ENCODE measurements around the gene NR6A1.
"Not testable (repeated sequence)": the region's sequence is repeated elsewhere in the genome, so short reads cannot be mapped to it uniquely, and the experiment has no call there.

The NR6A1 gene

DNA sequence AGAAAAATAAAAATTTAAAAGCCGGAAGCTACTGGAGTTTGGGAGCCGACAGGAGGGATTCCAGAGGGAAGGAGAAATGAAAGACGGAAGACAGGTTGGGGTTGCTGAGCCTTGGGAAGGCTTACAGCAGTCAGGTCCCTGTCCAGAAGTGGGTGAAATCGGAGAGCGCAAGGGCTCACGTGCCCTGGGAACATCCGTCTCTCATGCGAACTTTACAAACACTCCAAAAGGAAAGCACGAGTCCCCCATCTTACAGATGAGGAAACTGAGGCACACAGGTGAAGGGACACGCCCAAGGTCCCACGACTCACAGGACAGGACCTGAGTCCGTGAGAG, 5.5 kb upstream of the NR6A1 start:
- no peak for DNase-seq

DNA sequence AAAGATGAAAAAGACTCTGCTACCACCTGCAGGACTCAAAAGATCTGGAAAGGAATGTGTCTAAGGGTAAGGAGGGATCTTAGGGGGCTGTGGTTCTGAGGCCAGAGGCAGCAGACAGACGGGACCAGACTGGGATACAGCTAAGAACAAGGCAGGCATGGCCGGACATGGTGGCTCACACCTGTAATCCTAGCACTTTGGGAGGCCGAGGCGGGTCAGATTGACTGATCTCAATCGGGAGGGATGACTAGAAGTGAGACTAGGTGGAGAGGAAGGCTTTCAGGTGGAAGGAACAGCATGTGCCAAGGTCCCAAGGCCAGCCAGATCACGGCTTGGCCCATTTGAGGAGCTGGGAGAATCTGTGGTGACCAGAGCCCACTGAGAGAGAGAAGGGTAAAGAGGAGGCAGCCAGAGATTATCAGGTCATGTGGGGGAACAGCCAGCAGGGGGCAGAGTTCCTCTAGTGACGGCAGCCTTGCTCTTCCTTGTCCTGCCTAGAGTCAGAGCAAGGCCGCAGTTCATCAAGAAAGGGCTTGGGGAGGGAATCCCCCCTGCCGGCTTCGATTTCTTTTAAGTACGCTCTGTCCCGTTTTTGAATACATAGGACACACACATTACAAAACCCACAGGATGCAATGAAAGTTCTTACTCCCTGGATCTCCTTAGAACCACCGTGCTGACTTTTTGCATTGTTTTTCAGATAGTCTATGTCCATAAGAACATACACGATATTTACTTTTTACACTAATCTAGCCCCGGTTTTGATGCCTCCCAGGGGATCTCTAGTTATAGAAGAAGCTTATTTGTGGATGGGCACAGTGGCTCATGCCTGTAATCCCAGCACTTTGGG, 3.2 kb upstream of the NR6A1 start:
- peak; percentile 47 to 78 (median 70) for DNase-seq

DNA sequence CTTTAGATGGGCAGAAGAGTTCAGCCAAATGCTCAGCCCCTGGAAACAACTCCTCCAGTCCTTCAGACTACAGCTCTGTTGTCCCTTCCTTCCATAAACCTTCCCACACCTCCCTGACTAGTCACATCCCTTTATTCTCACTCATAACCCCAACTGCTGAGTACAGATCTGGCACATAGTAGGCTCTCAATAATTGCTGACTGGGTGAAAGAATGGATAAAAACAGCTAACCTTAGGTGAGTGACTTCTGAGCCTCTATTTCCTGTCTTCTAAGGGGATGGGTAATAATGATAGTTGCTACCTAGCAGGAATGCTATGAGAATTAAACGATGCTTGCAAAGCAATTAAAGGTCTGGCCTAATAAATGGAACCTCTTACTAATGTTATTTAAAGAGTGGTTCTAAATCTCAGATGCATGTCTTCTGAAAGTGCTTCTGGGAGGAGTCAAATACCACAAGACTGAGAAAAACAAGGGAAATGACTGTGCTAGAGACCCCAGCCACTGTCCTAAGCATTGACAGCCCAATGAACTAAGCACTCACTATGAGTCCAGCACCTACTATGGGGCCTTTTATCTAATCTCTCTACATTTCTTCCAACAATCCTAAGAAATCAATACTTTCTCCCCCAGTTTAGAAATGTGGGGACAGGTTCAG, 2.5 kb upstream of the NR6A1 start:
- DNase-seq = no peak

DNA sequence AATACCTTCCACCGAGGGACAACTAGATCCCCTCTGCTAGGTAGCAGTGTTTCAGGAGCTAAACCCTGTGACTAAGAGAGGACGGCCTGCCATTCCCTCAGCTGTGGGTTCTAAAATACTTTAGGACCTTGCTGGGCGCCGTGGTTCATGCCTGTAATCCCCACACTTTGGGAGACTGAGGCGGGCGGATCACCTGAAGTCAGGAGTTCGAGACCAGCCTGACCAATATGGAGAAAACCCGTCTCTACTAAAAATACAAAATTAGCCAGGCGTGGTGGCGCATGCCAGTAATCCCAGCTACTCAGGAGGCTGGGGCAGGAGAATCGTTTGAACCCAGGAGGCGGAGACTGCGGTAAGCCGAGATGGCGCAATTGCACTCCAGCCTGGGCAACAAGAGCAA, 1.8 kb upstream of the NR6A1 start:
- not testable (repeated sequence) for DNase-seq

DNA sequence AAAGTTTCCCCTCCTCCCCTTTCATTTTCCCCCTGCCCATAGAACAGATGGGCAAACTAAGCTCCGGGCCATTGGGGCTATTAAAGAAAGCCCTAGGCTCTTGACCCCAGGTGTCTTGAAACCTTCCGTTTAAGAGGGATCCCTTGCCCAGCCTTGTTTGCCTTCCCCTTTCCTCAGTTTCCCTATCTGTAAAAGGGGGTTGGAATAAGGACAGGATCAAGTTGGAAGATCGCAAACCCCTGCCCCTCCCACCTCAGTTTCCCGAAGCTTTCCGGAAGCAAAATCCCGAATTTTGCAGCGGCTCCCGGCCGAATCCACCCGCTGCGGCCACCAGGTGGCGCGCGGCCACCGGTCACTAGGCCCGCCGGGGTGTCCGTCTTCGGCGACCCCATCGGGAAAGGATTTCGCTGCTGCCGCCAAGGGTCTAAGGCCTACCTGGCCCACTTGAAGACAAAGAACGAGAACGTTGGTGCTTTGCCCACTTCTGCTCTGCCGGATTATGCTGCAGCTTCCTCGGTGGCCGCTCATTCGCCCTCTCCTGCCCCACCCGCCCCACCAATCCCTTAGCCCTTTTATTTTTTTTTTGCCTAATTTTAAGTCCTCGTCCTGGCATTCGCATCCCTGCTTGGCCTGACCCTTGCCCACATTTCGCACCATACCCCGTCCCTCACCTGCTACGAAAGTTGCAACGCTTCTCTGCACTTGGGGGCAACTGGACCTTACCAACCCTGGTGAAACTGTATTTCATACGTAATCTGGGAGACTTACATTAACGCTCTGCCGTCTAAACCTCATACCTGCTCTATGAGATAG, 962 bp upstream of the NR6A1 start:
- DNase-seq = peak in 4 of 6 experiments; percentile 8 to 35 (median 14)

DNA sequence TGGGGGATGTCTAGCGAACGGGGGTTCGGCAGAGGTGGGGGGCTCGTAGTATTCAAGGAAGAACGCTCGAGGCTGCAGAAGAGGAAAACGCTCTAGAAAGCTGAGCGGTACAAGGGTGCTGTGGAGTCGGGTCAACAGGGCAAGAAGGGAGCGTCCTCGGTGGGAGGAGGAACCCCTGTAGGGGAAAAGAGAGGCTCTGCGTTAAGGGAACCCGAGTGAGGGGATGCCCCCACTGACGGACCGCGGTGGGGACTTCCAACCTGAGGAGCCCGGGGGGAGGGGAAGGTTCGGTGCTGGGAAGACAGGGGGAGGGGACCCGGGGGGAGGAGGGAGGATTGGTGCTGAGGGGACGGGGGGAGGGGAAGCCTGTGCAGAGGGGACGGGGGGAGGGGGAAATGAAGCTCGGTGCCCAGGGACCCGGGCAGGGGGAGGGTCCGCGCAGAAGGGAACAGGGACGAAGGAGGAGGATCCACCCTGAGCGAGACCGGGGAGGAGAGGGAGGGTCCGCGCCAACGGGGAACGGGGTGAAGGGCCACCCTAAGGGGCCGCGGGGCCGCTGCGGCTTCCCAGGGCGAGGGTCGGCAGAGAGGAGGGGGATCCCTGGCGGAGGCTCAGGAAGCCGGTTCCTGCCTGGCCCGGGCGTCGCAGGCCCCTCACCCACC, 621 bp downstream of the NR6A1 start:
- DNase-seq = peak in 1 of 6 experiments; percentile 24

DNA sequence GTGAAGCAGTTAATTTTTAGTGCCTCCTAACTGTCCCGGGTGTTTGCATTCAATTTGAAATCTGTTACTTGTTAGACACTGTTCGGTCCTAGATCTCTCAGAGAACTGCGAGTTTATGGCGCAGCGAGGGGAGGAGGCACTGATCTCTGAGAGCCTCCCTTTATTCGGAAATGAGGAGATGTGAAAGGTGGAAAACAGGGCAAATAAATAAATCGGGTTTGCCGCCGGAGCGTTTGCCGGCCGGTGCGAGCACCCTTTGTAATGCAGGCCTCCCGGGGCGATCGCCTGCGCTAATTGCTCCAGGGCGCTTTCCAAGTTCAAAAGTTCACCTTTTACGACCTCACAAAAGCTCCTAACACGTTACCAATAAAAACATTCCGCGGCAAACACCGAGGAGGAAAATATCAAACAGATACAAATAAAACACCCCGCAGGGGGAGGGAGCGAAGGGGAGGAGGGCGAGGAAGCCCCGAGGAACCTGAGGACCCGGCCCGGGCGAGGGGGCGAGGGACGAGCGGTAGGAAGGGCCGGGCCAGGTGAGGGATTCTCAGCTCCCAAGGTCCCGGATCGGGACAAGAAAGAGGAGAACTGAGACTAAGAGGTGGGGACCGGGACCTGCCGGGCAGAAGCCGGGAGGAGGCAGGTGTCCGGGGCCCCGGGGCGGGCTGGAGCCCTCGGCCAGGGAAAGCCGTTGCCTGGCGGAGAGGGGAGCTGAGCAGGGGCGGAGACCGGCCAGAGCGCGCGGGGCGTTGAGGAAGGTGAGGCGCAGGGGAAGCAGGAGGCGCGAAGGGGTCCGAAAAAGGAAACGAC, 1.4 kb downstream of the NR6A1 start:
- peak in 3 of 6 experiments; percentile 16 to 38 (median 23) for DNase-seq

DNA sequence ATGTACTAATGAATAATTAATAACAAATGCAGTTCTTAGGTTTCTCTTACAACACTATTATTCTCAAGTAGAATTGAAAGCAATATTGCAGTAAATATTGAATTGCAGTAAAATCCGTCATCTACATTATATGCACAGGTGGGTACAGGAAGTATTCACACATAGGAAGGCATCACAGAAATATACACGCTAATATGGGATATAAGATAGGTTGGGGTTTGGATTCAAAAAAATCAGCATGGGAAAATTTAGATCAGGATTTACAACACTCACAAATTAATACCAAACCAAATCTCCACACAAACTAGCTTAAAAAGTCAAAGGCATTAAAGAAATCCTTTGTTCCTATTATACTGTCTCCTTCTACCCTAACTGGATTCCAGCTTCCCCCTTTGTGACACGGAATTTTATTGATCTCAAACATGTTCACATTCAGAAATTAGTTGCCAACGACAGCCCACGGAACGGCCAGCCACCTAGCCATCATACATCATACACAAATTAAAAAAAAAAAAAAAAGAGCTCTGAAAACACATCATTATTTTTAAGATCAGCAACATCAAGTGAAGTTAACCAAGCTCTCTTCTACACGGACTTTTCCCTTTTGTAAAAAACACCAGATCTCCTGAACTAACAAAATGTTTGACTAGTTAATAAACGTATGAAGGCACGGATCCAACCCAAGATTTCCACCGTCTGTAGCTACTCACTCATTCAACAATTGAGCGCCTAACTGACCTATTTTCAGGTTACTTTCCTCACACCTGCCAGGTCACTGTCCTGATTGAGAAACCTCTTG, 2.2 kb downstream of the NR6A1 start:
- DNase-seq = no peak

DNA sequence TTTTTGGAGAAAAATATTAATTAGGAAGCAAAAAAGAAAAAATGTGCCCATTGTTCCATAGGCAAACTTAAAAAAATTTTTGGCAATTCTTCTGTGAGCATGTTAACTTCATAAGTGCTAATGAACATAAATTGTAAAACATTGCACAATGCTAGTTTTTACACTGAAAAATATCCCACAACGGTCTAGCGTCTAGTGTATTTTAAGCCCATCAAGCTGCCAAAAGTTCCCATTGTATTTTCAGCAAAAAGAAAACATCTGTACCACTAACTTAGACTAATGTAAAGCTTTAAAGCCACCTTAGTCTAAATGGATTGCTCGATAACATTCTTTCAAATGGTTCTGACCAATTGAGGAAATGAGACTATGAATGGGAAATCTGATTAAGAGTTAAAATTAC, 2.8 kb downstream of the NR6A1 start:
- no peak for DNase-seq

DNA sequence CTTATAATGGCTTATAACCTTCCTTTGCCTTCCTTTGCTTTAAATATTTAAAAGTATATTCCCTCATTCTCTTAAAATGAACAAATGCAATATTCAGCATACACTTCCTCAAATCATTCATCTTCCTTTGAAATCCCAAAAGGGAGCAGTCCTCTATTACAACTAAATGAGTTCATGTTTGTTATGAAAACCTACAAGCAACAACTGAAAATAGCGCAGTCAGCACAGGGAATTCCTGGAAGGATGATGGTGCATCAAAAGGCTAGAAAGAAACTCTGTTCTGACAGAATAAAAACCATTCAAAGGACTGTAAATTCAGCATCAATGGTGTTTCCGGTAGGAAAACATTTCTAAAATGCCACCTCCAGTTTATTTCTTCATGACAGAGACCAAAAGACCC, 3.3 kb downstream of the NR6A1 start:
- no peak for DNase-seq

DNA sequence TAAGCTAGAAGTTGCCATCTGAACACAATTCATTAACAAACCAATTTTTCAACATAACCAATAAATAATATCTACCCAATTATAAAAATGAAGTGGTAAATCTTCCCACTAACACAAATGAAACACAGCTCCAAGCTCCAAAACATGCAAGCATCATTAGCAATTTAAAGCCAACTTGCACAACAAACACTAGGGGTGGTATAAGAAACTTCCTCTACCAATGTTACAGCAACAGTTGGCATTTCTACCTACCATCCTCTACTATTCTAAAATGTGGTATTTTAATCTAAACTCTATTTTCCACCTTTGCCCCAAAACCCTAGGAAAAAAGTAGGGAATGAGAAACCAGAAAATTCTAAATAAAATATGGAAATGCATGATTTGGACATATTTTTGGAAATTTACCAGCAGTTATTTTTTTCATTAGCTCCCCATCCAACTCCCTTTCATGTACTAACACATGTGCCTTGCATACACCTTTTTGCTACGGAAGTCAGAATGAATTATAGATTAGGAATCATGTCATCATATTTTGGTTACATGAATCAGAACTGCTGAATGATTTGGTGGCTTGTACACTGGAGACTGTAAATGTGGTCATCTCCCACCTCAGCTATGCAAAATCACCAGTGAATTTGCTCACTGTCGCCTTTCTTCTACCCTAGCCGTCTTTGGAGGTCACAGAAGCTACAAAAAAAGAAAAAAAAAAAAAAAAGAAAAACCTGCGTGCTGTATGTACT, 4.1 kb downstream of the NR6A1 start:
- DNase-seq = peak in 1 of 6 experiments; percentile 6

DNA sequence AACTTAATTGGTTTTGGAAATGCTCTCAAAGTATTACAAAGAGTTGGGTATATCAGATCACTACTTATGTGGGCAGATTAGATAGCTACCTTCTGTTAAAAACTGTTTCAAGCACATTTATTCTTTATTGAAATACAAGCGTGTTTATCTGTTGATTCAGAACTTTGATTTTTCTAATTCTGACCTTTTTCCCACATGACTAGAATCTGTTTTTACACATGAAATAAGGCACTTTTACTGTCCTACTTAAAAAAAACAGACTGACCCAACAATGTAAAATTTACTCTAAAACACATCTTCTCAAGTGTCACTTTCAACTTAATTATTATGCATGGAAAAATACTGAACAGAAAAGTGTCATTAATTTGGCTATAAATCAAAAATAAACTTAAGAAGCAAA, 4.8 kb downstream of the NR6A1 start:
- no peak for DNase-seq

DNA sequence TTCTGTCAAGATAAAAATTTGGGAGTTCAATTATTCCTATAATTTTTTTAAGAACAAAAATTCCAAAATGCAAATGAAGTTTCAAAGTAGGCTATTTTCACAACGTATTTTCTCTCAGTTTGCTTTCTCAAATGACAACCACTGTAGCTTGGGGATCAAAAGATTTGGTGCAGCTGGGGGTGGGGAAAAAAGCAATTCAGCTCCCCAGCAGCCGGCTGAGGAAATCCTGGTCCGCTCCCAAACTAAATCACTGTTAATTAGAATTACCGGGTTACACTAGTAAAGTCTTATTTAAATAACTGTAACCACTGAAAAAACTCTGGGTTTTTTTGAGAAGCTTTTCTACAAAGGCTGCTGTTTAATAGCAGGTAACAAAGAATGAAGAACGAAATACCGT, 5.7 kb downstream of the NR6A1 start:
- no peak for DNase-seq

DNA sequence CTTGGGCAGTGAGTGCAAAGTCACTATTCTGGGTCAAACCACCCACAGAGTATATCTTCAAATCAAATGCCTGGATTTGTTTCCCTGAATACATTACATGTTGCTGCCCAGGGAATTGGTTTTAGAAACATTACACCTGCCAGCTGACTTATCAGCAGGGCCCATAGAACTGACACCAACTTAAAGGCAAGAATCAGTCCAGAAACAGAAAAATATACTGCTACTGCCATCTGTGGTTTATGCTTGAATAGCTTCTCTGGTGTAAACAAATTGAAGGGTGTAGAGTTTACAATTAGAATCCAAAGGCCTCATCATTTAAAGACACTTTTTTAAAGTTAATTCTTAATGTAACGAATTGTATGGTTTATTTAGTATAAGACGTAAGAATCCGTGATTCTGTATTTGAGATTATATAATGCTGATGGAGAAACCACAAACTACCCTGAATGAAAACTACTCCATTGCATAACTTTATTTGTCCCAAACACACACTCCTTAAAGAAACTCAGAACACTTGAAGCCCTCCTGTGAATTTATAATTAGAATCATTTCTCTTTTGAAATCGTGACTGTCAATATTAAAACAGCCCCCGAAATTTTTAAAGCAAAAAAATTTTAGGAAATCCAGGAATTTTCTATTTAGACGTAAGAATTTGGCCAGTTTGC, 6.2 kb downstream of the NR6A1 start:
- no peak for DNase-seq

DNA sequence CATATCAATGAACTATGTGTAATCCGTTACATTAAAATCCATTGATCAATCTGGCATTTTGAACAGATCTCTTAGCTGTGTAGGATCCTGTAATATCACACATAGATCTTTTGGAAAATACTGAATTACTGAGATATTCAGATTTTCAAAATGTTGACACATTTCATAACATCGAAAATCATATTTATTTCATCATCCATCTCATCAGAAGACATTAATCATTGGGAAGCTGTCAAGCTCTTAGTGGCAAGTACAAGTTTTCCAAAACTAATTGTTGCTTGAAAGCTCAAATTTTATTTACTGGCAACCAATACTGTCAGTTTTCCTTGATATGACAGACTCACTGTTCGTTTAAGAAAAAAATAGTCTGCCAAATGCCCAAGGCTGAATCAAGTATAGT, 8.5 kb downstream of the NR6A1 start:
- DNase-seq = no peak

DNA sequence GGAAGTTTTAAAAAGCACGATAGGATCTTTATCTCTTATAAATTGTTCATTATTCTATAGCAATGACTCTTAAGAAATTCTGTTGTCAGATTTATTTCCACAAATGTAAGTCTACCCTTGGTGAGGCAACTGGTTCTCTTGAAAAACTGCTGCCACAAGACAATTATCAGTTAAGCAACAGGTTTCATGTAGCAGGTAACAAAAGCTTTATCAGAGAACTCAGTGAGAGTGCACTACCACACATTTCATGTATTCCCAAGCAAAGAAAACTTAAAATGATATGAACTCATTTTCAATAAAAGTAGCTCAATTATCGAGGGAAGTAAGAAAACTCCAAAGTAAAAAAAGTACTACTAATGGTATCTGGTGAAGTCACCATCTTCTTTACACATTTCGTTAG, 9.4 kb downstream of the NR6A1 start:
- DNase-seq = no peak

DNA sequence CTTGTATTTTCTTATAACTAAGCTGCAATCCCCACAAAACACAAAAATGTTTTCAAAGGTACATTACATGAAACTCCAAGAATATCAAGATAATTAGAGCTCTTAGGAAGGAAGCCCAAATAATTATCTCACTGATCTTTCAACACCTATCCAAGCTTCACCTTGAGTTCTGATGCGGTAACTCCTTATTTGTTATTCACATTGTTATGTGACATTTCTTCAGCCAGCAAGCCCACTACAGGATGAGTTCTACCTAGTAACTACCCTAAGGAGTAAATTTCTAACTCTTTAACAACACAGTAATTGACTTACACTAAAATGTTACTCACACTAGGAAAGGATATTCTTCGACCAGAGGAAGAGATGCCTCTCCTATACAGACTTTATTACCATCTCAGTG, 9.9 kb downstream of the NR6A1 start:
- no peak for DNase-seq

DNA sequence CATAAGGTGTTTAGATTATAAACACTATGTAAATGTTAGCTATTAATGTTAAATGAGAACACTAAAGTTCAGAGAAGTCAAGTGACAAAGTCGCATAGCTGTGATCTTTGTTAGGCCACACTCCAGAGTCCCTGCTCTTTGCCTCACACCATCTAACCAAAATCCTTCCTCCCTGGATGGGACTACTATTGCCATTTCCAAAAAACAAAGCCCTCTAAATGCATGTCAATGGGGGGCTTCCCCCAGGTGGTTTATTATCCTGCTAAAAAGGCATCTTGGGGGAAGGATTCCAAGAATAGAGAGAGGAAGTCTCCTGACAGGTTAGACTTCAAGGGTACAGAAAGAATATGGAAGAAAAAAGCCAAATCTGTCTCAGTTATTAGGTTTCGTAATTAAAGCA, 10.4 kb downstream of the NR6A1 start:
- no peak for DNase-seq

DNA sequence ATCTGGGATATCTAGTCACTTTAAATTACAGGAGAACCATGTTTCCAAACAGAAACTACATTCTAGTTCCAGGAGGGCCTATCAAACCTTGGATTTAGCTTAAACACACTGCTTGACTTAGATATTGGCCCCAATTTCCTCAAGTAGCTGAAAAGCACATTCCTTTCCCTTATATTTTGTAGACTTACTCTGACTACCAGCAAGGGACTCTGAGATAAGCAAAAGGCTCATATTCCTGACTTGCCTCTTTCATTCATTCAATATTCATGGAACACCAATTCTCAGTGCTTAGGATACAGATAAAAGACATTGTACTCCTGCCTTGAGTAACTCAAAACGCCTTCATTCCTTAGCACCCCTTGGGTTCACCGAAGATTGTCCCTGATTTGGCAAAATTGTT, 11.8 kb downstream of the NR6A1 start:
- DNase-seq = no peak

DNA sequence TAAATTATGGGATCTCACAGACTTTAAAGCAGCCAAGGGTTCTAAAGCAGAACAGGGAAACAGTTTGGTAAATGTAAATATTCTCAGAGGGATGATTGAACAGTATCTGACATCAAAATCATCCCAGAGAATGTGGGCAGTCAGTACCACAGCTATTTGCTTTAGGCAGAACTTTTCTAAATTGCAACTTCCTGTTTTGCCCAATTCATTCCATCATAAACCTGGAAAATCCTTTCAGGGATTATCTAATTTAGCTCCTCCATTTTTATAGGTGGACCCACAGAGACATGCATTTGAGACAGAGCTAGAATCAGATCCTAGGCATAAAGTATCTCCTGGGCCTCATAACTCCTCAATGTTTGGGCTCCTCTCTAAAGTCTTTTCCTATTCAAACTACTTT, 12.4 kb downstream of the NR6A1 start:
- DNase-seq = no peak

Measured in stimulated activated naive CD4-positive, alpha-beta T cell (primary cell).